Left colon (tissue), 2 donors: ENCODE results near the gene PPARA. TPM values are rescaled to one million over a fixed set of nuclear protein-coding genes. Genes with fewer than 3 reads are reported as not detected.

Experiments used
- ATAC-seq: fragments of 200-7000 bp; cut with Tn5 transposase; one replicate; pipeline ENCODE4 v1.9.1; 2020; ENCODE audit warnings: mild to moderate bottlenecking, moderate library complexity
- DNase-seq, 2 donors: peaks; one replicate each; pipeline ENCODE4 v3.0.0-alpha.2; 2020
- intact Hi-C, 2 donors: fragments of 100-400 bp; cut with DNase I in 1 of 2; cut with micrococcal nuclease in 1 of 2; formaldehyde crosslinking; loops; one replicate each; pipeline versions ENCODE4 v1.11.2 to v1.14.0; 2022; cut with DNase I, micrococcal nuclease
- long read RNA-seq: library from polyadenylated mRNA; unstranded; transcript quantifications from one replicate; pipeline ENCODE4 v2.0.0, GENCODE V29; 2021
- total RNA-seq, 2 donors: library from RNA; stranded (reverse); fragmentation: NEBNext Ultra II Directional; extraction: Animal tissue kit (Norgen Biotek cat#: 25700); gene quantifications; one replicate each; pipeline ENCODE4 v1.2.1, GENCODE V29; 2021
- donor health status: DM: no; HTN: no; CAD: no.
- donor health status: DM: yes; HTN: yes; CAD: no.

Gene PPARA
- total RNA-seq: 10 to 100 TPM; 70.4 to 73.9 TPM
- long read RNA-seq, partial matches to known transcripts: 8 of 46 reads
- long read RNA-seq, other reads (novel, unspliced or antisense): 38 of 46 reads

GRCh38 chr22:46150034-46150654 lies at the start of gene PPARA:
PPARA (plus strand) TSS chr22:46150526; CDS start chr22:46198384, 47,858 bp downstream.
- intact Hi-C loops: no loop called here
- peak; percentile 71 for ATAC-seq
- DNase-seq: peak; percentile 88 to 96

- ATAC-seq: no peak
- no peak for DNase-seq
- intact Hi-C loops: no loop called here
Observed at GRCh38 chr22:46102159-46102558, 48.2 kb upstream of the PPARA start.

- intact Hi-C loops: no loop called here
- no peak for ATAC-seq
- DNase-seq: no peak
Observed at GRCh38 chr22:46102752-46103151, 47.6 kb upstream of the PPARA start.

GRCh38 chr22:46103181-46103580 lies 47.1 kb upstream of the PPARA start:
- ATAC-seq (no peak), DNase-seq (no peak)
- intact Hi-C loops: no loop called here

GRCh38 chr22:46103664-46104063 lies 46.7 kb upstream of the PPARA start:
- ATAC-seq (no peak), DNase-seq (no peak)
- intact Hi-C loops: no loop called here

GRCh38 chr22:46104170-46104880 lies 46.0 kb upstream of the PPARA start:
- intact Hi-C loops: no loop called here
- ATAC-seq (no peak), DNase-seq (no peak)

- ATAC-seq: no peak
- DNase-seq: no peak
- intact Hi-C loops: no loop called here
Observed at GRCh38 chr22:46104881-46105493, 45.3 kb upstream of the PPARA start.

GRCh38 chr22:46105494-46106278 lies 44.6 kb upstream of the PPARA start:
- peak; percentile 27 for ATAC-seq
- peak in 1 of 2 donors; percentile 81 for DNase-seq
- intact Hi-C loops: no loop called here

- intact Hi-C loops: no loop called here
- ATAC-seq (no peak), DNase-seq (no peak)
Observed at GRCh38 chr22:46106279-46107022, 43.9 kb upstream of the PPARA start.

GRCh38 chr22:46107089-46107664 lies 43.1 kb upstream of the PPARA start:
- ATAC-seq: peak; percentile 61
- peak; percentile 58 to 59 for DNase-seq
- intact Hi-C loops: no loop called here

- intact Hi-C loops: no loop called here
- DNase-seq: no peak
- no peak for ATAC-seq
Observed at GRCh38 chr22:46107753-46108563, 42.4 kb upstream of the PPARA start.

GRCh38 chr22:46108564-46109473 lies 41.5 kb upstream of the PPARA start:
- no peak for DNase-seq
- intact Hi-C loops: no loop called here

GRCh38 chr22:46109474-46110003 lies 40.8 kb upstream of the PPARA start:
- ATAC-seq: no peak
- intact Hi-C loops: no loop called here

More at GRCh38 chr22:46108564-46109473, 41.5 kb upstream of the PPARA start:
- ATAC-seq: peak; percentile 33

GRCh38 chr22:46110215-46110614 lies 40.1 kb upstream of the PPARA start:
- intact Hi-C loops: no loop called here
- DNase-seq: no peak
- no peak for ATAC-seq

More at GRCh38 chr22:46109474-46110003, 40.8 kb upstream of the PPARA start:
- no peak for DNase-seq

- intact Hi-C loops: no loop called here
- DNase-seq: no peak
- no peak for ATAC-seq
Observed at GRCh38 chr22:46111645-46112306, 38.5 kb upstream of the PPARA start.

GRCh38 chr22:46112405-46112804 lies 37.9 kb upstream of the PPARA start:
- DNase-seq: no peak
- intact Hi-C loops: no loop called here
- no peak for ATAC-seq
